ENCODE data around the gene ZCCHC7. TPM values are rescaled to one million over a fixed set of nuclear protein-coding genes. Genes with fewer than 3 reads are reported as not detected.

Gene ZCCHC7
- polyA plus RNA-seq, 3 donors, result 8.7 to 12.9 (median 12.5) TPM

GRCh38 chr9:37121881-37122280, 1.5 kb downstream of the ZCCHC7 start:
- no peaks in the 10 kb centered on the region for H3K27me3 ChIP-seq (ENCODE audit: control insufficient read depth in 2 of 2, insufficient read depth in 2 of 2, low read length in 2 of 2)
- peak overlapping the region in 1 of 3 experiments; percentile 93 for H3K4me3 ChIP-seq (replicated peaks in 1 of 3; ENCODE audit: low read depth in 2 of 3, low read length in 3 of 3)
- H2AFZ ChIP-seq (ENCODE audit: insufficient read depth, low read depth, low read length, poor library complexity, severe bottlenecking), result no peak overlapping the region
- no peak overlapping the region for H3K9ac ChIP-seq (ENCODE audit: insufficient read depth, low read length, poor library complexity, severe bottlenecking)
- peak overlapping the region in 1 of 7 donors; percentile 36 for H3K27ac Mint-ChIP-seq
- H3K27me3 Mint-ChIP-seq (ENCODE audit: low read depth in 3 of 3), result peaks cover 0 to 1% (median 0%) of the 10 kb centered on the region in 3 donors
- peaks cover 0 to 10% (median 6%) of the 10 kb centered on the region in 7 donors for H3K9me3 Mint-ChIP-seq
- H3K36me3 Mint-ChIP-seq, result peaks cover 2 to 3% of the 10 kb centered on the region in 2 donors
- no peaks in the 10 kb centered on the region for H3K9me3 ChIP-seq (replicated peaks in 1 of 2; ENCODE audit: control insufficient read depth in 1 of 2, insufficient read depth in 1 of 2, low read length in 2 of 2)
- intact Hi-C loops (cut with micrococcal nuclease), result loop anchor here (5.0 to 10.0 kb wide), 4 partner anchors 45 to 473 kb away; partner anchors contain the start of genes POLR1E (in 1 of the 2) and TOMM5 (in 1 of the 2)
- DNase-seq, result no peak
- H3K4me1 ChIP-seq (ENCODE audit: control insufficient read depth in 1 of 2, insufficient read depth in 2 of 2, low read length in 2 of 2), result peaks cover 13 to 19% of the 10 kb centered on the region in 2 donors
- peaks cover 48% of the 10 kb centered on the region for H3K79me2 ChIP-seq (ENCODE audit: insufficient read depth, low read length)
- TF ChIP-seq CTCF (IDR thresholded peaks at IDR 0.05), result no peak
- H3K4me3 Mint-ChIP-seq, result peak overlapping the region in 1 of 2 donors; percentile 98
- H4K20me1 ChIP-seq (ENCODE audit: insufficient read depth, low read length), result peaks cover 8% of the 10 kb centered on the region
- 100% methylated on average over 3 of the region's 4 CpGs for WGBS (ENCODE audit: insufficient coverage)
- no peak overlapping the region for H3K27ac ChIP-seq (ENCODE audit: low read depth in 1 of 2, low read length in 2 of 2)
- H3K4me1 Mint-ChIP-seq, result peaks cover 15% of the 10 kb centered on the region
- peaks cover 6 to 9% of the 10 kb centered on the region in 2 donors for H3K36me3 ChIP-seq (replicated peaks in 1 of 2; ENCODE audit: control insufficient read depth in 1 of 2, insufficient read depth in 2 of 2, low read length in 2 of 2)
- H3K4me2 ChIP-seq (replicated peaks; ENCODE audit: extremely low read depth, low read length, poor library complexity, severe bottlenecking), result no peak overlapping the region

GRCh38 chr9:37126214-37126788, 5.9 kb downstream of the ZCCHC7 start:
- Mint-ChIP-seq H3K9me3 (no peaks in the 10 kb centered on the region), H3K27me3 (ENCODE audit: low read depth in 3 of 3) (no peaks in the 10 kb centered on the region), H3K4me1 (peaks cover 7% of the 10 kb centered on the region), H3K4me3 (no peak overlapping the region), H3K27ac (no peak overlapping the region), H3K36me3 (peaks cover 6 to 7% of the 10 kb centered on the region in 2 donors)
- peaks cover 18% of the 10 kb centered on the region for H4K20me1 ChIP-seq (ENCODE audit: insufficient read depth, low read length)
- DNase-seq, result no peak
- no peaks in the 10 kb centered on the region for H3K27me3 ChIP-seq (ENCODE audit: control insufficient read depth in 2 of 2, insufficient read depth in 2 of 2, low read length in 2 of 2)
- H3K9me3 ChIP-seq (replicated peaks in 1 of 2; ENCODE audit: control insufficient read depth in 1 of 2, insufficient read depth in 1 of 2, low read length in 2 of 2), result no peaks in the 10 kb centered on the region
- H3K9ac ChIP-seq (ENCODE audit: insufficient read depth, low read length, poor library complexity, severe bottlenecking), result no peak overlapping the region
- no peak overlapping the region for H3K4me3 ChIP-seq (replicated peaks in 1 of 3; ENCODE audit: low read depth in 2 of 3, low read length in 3 of 3)
- no peak overlapping the region for H3K4me2 ChIP-seq (replicated peaks; ENCODE audit: extremely low read depth, low read length, poor library complexity, severe bottlenecking)
- peaks cover 40% of the 10 kb centered on the region for H3K79me2 ChIP-seq (ENCODE audit: insufficient read depth, low read length)
- H3K4me1 ChIP-seq (ENCODE audit: control insufficient read depth in 1 of 2, insufficient read depth in 2 of 2, low read length in 2 of 2), result peaks cover 4 to 12% of the 10 kb centered on the region in 2 donors
- H3K36me3 ChIP-seq (replicated peaks in 1 of 2; ENCODE audit: control insufficient read depth in 1 of 2, insufficient read depth in 2 of 2, low read length in 2 of 2), result peaks cover 16 to 33% of the 10 kb centered on the region in 2 donors
- intact Hi-C loops (cut with micrococcal nuclease), result loop anchor here (10.0 kb wide), 3 partner anchors 68 to 468 kb away; partner anchors contain the start of genes POLR1E (in 1 of the 2) and TOMM5 (in 1 of the 2)
- WGBS (ENCODE audit: insufficient coverage), result 100% methylated on average over 3 of the region's 6 CpGs
- H3K27ac ChIP-seq (ENCODE audit: low read depth in 1 of 2, low read length in 2 of 2), result no peak overlapping the region
- TF ChIP-seq CTCF (IDR thresholded peaks at IDR 0.05), result no peak
- no peak overlapping the region for H2AFZ ChIP-seq (ENCODE audit: insufficient read depth, low read depth, low read length, poor library complexity, severe bottlenecking)
